K562 (cell line): ENCODE measurements around the gene CPT1A. TPM values are rescaled to one million over a fixed set of nuclear protein-coding genes. Genes with fewer than 3 reads are reported as not detected.

Experiments used
- ARID3A ChIP-seq: IDR thresholded peaks from 2 replicates; pipeline ENCODE4 v1.6.1; 2012; ENCODE audit warnings: low read depth, low read length, improper control_type of control experiment, borderline replicate concordance
- ATF7 ChIP-seq: fragments of 450-650 bp; IDR thresholded peaks from 2 replicates; pipeline ENCODE4 v1.7.1; 2014; ENCODE audit warnings: mild to moderate bottlenecking, moderate library complexity
- NCOR1 ChIP-seq: fragments of 450-650 bp; IDR thresholded peaks from 2 replicates; pipeline ENCODE4 v1.6.1; 2016; ENCODE audit warnings: mild to moderate bottlenecking, moderate library complexity
- NR1H2 ChIP-seq: sonication (generic); formaldehyde crosslinking; IDR thresholded peaks from 2 replicates; pipeline ENCODE4 v1.4.0; 2020; ENCODE audit warnings: mild to moderate bottlenecking, missing genetic modification reagents
- PHF20 ChIP-seq: fragments of 450-650 bp; IDR thresholded peaks from 2 replicates; pipeline ENCODE4 v1.6.1; 2018; ENCODE audit not compliant: partially characterized antibody
- POU5F1 ChIP-seq: fragments of 150-350 bp; IDR thresholded peaks from 2 replicates; pipeline ENCODE4 v1.6.1; 2014; ENCODE audit warnings: borderline replicate concordance, low read length, low read depth, mild to moderate bottlenecking; ENCODE audit not compliant: partially characterized antibody
- RBM25 ChIP-seq: fragments of 200-400 bp; formaldehyde crosslinking; IDR thresholded peaks from 2 replicates; pipeline ENCODE4 v1.6.1; 2018; ENCODE audit warnings: low read length, low read depth, moderate library complexity; ENCODE audit not compliant: severe bottlenecking
- TBP ChIP-seq: optimal IDR thresholded peaks from 2 replicates; pipeline ENCODE3; 2011; ENCODE audit warnings: low read depth, low read length, improper control_type of control experiment
- ZNF133 ChIP-seq: fragments of 250-450 bp; sonication (Bioruptor Pico); IDR thresholded peaks from 2 replicates; pipeline ENCODE4 v1.4.0; 2020; ENCODE audit warnings: mild to moderate bottlenecking
- ZNF384 ChIP-seq: IDR thresholded peaks from 2 replicates; pipeline ENCODE4 v1.6.1; 2012; ENCODE audit warnings: low read depth, low read length, improper control_type of control experiment
- ZNF445 ChIP-seq: fragments of 250-450 bp; sonication (Bioruptor Pico); IDR thresholded peaks from 2 replicates; pipeline ENCODE4 v1.4.0; 2020; ENCODE audit warnings: low read depth, mild to moderate bottlenecking, moderate library complexity
- polyA plus RNA-seq, 8 experiments: library from polyadenylated mRNA; depleted of rRNA in 4 of 8; stranded (reverse) in 5 of 8; unstranded in 3 of 8; fragments of >200 nt; fragmentation: Nextera tagmentation in 2 of 8; fragmentation: Illumina TruSeq in 1 of 8; extraction: Ambion mirVana in 2 of 8; extraction: Trizol in 1 of 8; gene quantifications; 2 replicates each; pipeline versions ENCODE4 v1.2.1 to v1.2.3, GENCODE V29; 2011 to 2014; ENCODE audit warnings: inconsistent platforms in 1 of 8, missing spikeins in 1 of 8
- total RNA-seq, 7 experiments: library from RNA; depleted of rRNA in 6 of 7; stranded (reverse); fragments of >200 nt in 6 of 7; fragmentation: Illumina TruSeq in 2 of 7; extraction: Trizol in 2 of 7; gene quantifications; 2 replicates each; pipeline versions ENCODE4 v1.2.1 to v1.2.3, GENCODE V29; 2011 to 2021; ENCODE audit warnings: low replicate concordance in 1 of 7
- TF ChIP-seq, protein P1 (sequence below), 2 experiments: fragments of 450-650 bp in 1 of 2; sonication (generic) in 1 of 2; formaldehyde crosslinking in 1 of 2; IDR thresholded peaks; 2 replicates each; pipeline versions ENCODE4 v1.7.1 to v1.9.0; 2016 to 2022; ENCODE audit warnings: inconsistent platforms in 1 of 2, mild to moderate bottlenecking in 1 of 2, missing genetic modification reagents in 1 of 2
- TF ChIP-seq, protein P2 (sequence below): sonication (generic); formaldehyde crosslinking; IDR thresholded peaks from 2 replicates; pipeline ENCODE4 v1.8.0; 2022; ENCODE audit warnings: mild to moderate bottlenecking, missing genetic modification reagents

CPT1A gene
- total and polyA plus RNA-seq, 9 of the 15 experiments (the other 6 are each of a cell fraction or from before 2014, with no cell fraction given) = 2.6 to 29.1 (median 12.3) TPM

- no peak for TF ChIP-seq ZNF445 (CRISPR knock-in tag)
- no peak for TF ChIP-seq ZNF133
- no peak for TF ChIP-seq POU5F1
- TF ChIP-seq, protein P1, sequence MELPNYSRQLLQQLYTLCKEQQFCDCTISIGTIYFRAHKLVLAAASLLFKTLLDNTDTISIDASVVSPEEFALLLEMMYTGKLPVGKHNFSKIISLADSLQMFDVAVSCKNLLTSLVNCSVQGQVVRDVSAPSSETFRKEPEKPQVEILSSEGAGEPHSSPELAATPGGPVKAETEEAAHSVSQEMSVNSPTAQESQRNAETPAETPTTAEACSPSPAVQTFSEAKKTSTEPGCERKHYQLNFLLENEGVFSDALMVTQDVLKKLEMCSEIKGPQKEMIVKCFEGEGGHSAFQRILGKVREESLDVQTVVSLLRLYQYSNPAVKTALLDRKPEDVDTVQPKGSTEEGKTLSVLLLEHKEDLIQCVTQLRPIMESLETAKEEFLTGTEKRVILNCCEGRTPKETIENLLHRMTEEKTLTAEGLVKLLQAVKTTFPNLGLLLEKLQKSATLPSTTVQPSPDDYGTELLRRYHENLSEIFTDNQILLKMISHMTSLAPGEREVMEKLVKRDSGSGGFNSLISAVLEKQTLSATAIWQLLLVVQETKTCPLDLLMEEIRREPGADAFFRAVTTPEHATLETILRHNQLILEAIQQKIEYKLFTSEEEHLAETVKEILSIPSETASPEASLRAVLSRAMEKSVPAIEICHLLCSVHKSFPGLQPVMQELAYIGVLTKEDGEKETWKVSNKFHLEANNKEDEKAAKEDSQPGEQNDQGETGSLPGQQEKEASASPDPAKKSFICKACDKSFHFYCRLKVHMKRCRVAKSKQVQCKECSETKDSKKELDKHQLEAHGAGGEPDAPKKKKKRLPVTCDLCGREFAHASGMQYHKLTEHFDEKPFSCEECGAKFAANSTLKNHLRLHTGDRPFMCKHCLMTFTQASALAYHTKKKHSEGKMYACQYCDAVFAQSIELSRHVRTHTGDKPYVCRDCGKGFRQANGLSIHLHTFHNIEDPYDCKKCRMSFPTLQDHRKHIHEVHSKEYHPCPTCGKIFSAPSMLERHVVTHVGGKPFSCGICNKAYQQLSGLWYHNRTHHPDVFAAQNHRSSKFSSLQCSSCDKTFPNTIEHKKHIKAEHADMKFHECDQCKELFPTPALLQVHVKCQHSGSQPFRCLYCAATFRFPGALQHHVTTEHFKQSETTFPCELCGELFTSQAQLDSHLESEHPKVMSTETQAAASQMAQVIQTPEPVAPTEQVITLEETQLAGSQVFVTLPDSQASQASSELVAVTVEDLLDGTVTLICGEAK (IDR thresholded peaks at IDR 0.05) = 0 out of 2 replicates have a peak, but pooled peaks have one; percentile 14
- TF ChIP-seq, protein P1 (CRISPR knock-in tag; IDR thresholded peaks at IDR 0.05) = no peak
- 0 out of 2 replicates have a peak, but pooled peaks have one; percentile 39 for TF ChIP-seq ARID3A
- no peak for TF ChIP-seq PHF20
- no peak for TF ChIP-seq RBM25
- no peak for TF ChIP-seq NR1H2 (CRISPR knock-in tag)
- peak; percentile 52; the same call in 1 of the 2 replicates for TF ChIP-seq ATF7
- TF ChIP-seq, protein P2, sequence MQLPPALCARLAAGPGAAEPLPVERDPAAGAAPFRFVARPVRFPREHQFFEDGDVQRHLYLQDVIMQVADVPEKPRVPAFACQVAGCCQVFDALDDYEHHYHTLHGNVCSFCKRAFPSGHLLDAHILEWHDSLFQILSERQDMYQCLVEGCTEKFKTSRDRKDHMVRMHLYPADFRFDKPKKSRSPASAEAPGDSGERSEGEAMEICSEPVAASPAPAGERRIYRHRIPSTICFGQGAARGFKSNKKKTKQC (CRISPR knock-in tag) = no peak
- peak; percentile 22 for TF ChIP-seq TBP
- peak; percentile 92 for TF ChIP-seq NCOR1
- no peak for TF ChIP-seq ZNF384
These were observed 2.5 kb downstream of the CPT1A start (continued) for GRCh38 chr11:68839054-68839865.
